Mesothelial cell of epicardium (in vitro differentiated cells): Measurements from ENCODE around the gene TBC1D3B. TPM values are rescaled to one million over a fixed set of nuclear protein-coding genes. Genes with fewer than 3 reads are reported as not detected.
"Not testable (repeated sequence)": the region's sequence is repeated elsewhere in the genome, so short reads cannot be mapped to it uniquely, and the experiment has no call there.

Experiments
- DNase-seq, 2 experiments: peaks; one replicate each; pipeline ENCODE4 v3.0.0; 2021; ENCODE audit warnings: low spot score in 2 of 2; ENCODE audit not compliant: unreplicated experiment in 2 of 2
- H3K27ac Mint-ChIP-seq: 2 replicates; pipeline ENCODE4 v1.8.0; 2021; ENCODE audit warnings: mixed read lengths
- H3K27me3 Mint-ChIP-seq: 2 replicates; pipeline ENCODE4 v1.8.0; 2021; ENCODE audit warnings: low read depth, mixed read lengths
- H3K36me3 Mint-ChIP-seq: 2 replicates; pipeline ENCODE4 v1.8.0; 2021; ENCODE audit warnings: mixed read lengths
- H3K4me1 Mint-ChIP-seq: 2 replicates; pipeline ENCODE4 v1.8.0; 2021; ENCODE audit warnings: mixed read lengths
- H3K4me3 Mint-ChIP-seq: 2 replicates; pipeline ENCODE4 v1.8.0; 2021; ENCODE audit warnings: mild to moderate bottlenecking, moderate library complexity, mixed read lengths
- H3K9me3 Mint-ChIP-seq: 2 replicates; pipeline ENCODE4 v1.8.0; 2021; ENCODE audit warnings: mixed read lengths
- CTCF ChIP-seq: fragments of 200-600 bp; sonication (generic); IDR thresholded peaks from one replicate; pipeline ENCODE4 v1.5.0; 2021; ENCODE audit warnings: antibody characterized with exemption; ENCODE audit not compliant: unreplicated experiment
- total RNA-seq: library from RNA; stranded (reverse); gene quantifications from 3 replicates; pipeline ENCODE4 v1.2.1, GENCODE V29; 2021

Gene TBC1D3B
- total RNA-seq, 1 donor from 2014 or later: 27.9 TPM

GRCh38 chr17:36188891-36189306 is 12.5 kb upstream of the TBC1D3B start:
- H3K27ac Mint-ChIP-seq: no peak overlapping the region
- no peaks in the 10 kb centered on the region for H3K9me3 Mint-ChIP-seq
- H3K36me3 Mint-ChIP-seq: no peaks in the 10 kb centered on the region
- no peak overlapping the region for H3K4me3 Mint-ChIP-seq
- H3K27me3 Mint-ChIP-seq: peaks cover 53% of the 10 kb centered on the region
- H3K4me1 Mint-ChIP-seq: peaks cover 7% of the 10 kb centered on the region
- no peak for DNase-seq
- no peak for TF ChIP-seq CTCF

GRCh38 chr17:36187943-36188665 is 11.7 kb upstream of the TBC1D3B start:
- not testable (repeated sequence) for H3K27ac Mint-ChIP-seq, H3K36me3 Mint-ChIP-seq, H3K9me3 Mint-ChIP-seq, H3K4me3 Mint-ChIP-seq, H3K4me1 Mint-ChIP-seq, DNase-seq
- peaks cover 60% of the 10 kb centered on the region for H3K27me3 Mint-ChIP-seq

GRCh38 chr17:36186810-36187763 is 10.7 kb upstream of the TBC1D3B start:
- peaks cover 64% of the 10 kb centered on the region for H3K27me3 Mint-ChIP-seq
- H3K9me3 Mint-ChIP-seq, H3K4me3 Mint-ChIP-seq, H3K36me3 Mint-ChIP-seq, H3K27ac Mint-ChIP-seq, H3K4me1 Mint-ChIP-seq: not testable (repeated sequence)
- DNase-seq: peak in 1 of 2 experiments; percentile 33

- Mint-ChIP-seq H3K4me3 (no peak overlapping the region), H3K9me3 (no peaks in the 10 kb centered on the region), H3K36me3 (no peaks in the 10 kb centered on the region), H3K27me3 (peaks cover 77% of the 10 kb centered on the region), H3K27ac (no peak overlapping the region), H3K4me1 (peaks cover 6% of the 10 kb centered on the region)
- no peak for TF ChIP-seq CTCF
- DNase-seq: no peak
These were observed 9.0 kb upstream of the TBC1D3B start for GRCh38 chr17:36185416-36185815.

- H3K4me3 Mint-ChIP-seq: peak overlapping the region; percentile 76
- no peak for DNase-seq
- peaks cover 6% of the 10 kb centered on the region for H3K4me1 Mint-ChIP-seq
- H3K27me3 Mint-ChIP-seq: peaks cover 79% of the 10 kb centered on the region
- H3K27ac Mint-ChIP-seq: no peak overlapping the region
- no peaks in the 10 kb centered on the region for H3K9me3 Mint-ChIP-seq
- TF ChIP-seq CTCF: no peak
- H3K36me3 Mint-ChIP-seq: no peaks in the 10 kb centered on the region
These were observed 7.8 kb upstream of the TBC1D3B start for GRCh38 chr17:36184023-36184765.
